DOHH2 (cell line): ENCODE measurements around the gene GRB7.

Source experiments
- CTCF ChIP-seq: fragments of 200-600 bp; sonication (generic); IDR thresholded peaks from one replicate; pipeline ENCODE4 v1.5.1; 2014; ENCODE audit warnings: antibody characterized with exemption, mild to moderate bottlenecking, low read depth, low read length; ENCODE audit not compliant: poor library complexity, severe bottlenecking
- EZH2phosphoT487 ChIP-seq: fragments of 200-600 bp; sonication (generic); IDR thresholded peaks from 2 replicates; pipeline ENCODE4 v1.6.1; 2017; ENCODE audit warnings: borderline replicate concordance, mild to moderate bottlenecking, antibody characterized with exemption, low read length, moderate library complexity, mixed read lengths

- TF ChIP-seq CTCF (no peak), EZH2phosphoT487 (no peak)
Measured at GRCh38 chr17:39688475-39688835, 49.3 kb upstream of the GRB7 start.
